Right ventricle myocardium superior (tissue), 1 donor: ENCODE measurements around the gene LRWD1. TPM values are rescaled to one million over a fixed set of nuclear protein-coding genes. Genes with fewer than 3 reads are reported as not detected.
"Not testable (repeated sequence)": the region's sequence is repeated elsewhere in the genome, so short reads cannot be mapped to it uniquely, and the experiment has no call there.

Source experiments
- ATAC-seq: fragments of 200-7000 bp; cut with Tn5 transposase; one replicate; pipeline ENCODE4 v1.9.1; 2020; ENCODE audit warnings: mild to moderate bottlenecking; ENCODE audit not compliant: poor library complexity
- DNase-seq: peaks from one replicate; pipeline ENCODE4 v3.0.0-alpha.2; 2020
- intact Hi-C: fragments of 100-400 bp; cut with DNase I; formaldehyde crosslinking; loops from one replicate; pipeline ENCODE4 v1.11.2; 2022
- total RNA-seq: library from RNA; stranded (reverse); fragmentation: NEBNext Ultra II Directional; extraction: Animal tissue kit (Norgen Biotek cat#: 25700); gene quantifications from one replicate; pipeline ENCODE4 v1.2.1, GENCODE V29; 2021
- donor health status: DM: no; HTN: yes; CAD: no; lungs with severe emphysema.

The LRWD1 gene
- total RNA-seq, 1 donor from 2014 or later: 9.7 TPM

DNA sequence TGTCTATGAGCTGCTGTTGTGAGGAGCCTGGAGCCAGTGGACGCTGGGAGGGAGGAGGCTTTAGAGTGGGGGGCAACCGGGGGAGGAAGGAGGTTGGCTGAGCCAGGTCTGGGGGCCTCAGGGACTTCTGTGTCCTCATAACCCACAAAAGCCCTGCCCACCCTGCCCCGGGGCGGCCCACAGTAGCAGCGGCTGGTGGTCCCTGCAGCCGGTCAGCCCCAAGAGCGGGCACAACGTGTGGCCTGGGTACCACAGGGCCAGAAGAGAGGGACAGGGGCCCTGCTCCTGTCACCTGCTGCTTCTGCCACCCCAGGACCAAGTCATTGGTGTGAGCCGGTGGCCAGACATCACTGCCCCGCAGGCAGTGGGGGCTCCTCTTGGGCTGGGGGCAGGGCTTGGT is 17.2 kb downstream of the LRWD1 start:
- ATAC-seq: not testable (repeated sequence)

GRCh38 chr7:102484317-102484716 is 19.5 kb downstream of the LRWD1 start:
- intact Hi-C loops, ATAC-seq: not testable (repeated sequence)

More for the DNA sequence above, 17.2 kb downstream of the LRWD1 start:
- intact Hi-C loops: not testable (repeated sequence)
- DNase-seq: peak; percentile 34

DNA sequence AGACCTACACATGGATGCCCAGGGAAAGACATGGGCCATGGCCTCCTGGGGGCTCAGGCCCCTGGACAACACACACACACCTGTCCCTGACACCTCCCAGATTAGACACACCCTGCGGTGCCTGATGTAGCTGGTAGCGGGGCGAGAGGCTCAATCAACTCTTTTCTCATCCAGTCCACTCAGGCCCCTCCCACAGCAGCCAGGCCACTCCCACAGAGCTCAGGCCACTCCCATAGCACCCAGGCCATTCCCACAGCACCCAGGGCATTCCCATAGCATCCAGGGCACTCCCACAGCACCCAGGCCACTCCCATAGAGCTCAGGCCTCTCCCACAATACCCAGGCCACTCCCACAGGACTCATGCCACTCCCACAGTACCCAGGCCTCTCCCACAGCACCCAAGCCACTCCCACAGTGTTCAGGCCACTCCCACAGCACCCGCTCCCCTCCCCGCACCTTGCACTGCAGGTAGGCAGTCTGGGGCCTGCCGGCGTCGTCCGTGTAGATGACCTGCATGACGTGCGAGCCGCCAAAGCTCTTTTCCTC is 25.8 kb downstream of the LRWD1 start:
- peak; percentile 33 for ATAC-seq
- intact Hi-C loops: not testable (repeated sequence)
- peak; percentile 60 for DNase-seq

More at GRCh38 chr7:102484317-102484716, 19.5 kb downstream of the LRWD1 start:
- DNase-seq: not testable (repeated sequence)

GRCh38 chr7:102493220-102493935 is 28.6 kb downstream of the LRWD1 start:
- DNase-seq (peak; percentile 44), ATAC-seq (peak; percentile 69)
- intact Hi-C loops: not testable (repeated sequence)

- DNase-seq: peak; percentile 46
- ATAC-seq, intact Hi-C loops: not testable (repeated sequence)
Measured at GRCh38 chr7:102494026-102494425, 29.2 kb downstream of the LRWD1 start.

DNA sequence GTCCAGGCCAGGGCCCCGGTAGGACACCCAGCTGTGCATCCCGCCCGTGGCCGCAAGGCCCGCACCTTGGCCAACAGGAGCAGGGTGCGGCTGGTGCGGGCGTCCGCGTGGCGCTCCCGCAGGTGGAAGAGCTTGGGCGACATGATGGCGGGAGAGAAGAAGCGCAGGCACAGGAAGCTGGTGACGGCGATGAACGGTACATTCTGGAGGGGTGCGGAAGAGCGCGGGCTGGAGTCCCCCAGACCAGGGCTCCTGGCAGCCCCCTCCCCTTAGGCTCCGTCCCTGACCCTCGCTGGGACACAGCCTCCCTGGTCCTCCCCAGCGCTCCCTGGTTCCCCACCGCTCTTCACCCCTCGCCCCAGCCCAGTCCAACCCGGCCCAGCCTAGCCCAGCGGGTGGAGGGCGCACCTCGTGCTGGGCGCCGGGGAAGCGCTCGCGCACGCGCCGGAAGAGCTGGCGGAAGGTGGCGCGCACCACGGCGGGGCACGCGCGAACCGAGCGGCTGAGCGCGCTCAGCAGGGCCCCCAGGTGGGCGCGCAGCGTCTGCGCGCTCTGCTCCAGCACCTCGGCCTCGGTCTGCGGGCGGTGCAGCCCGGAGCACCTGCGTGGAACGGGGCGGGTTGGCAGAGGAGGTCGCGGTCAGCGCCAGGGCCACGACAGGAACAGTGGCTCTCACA is 29.8 kb downstream of the LRWD1 start:
- DNase-seq, intact Hi-C loops: not testable (repeated sequence)
- ATAC-seq: peak; percentile 65

- intact Hi-C loops: not testable (repeated sequence)
- DNase-seq: peak; percentile 40
Measured at GRCh38 chr7:102496861-102497260, 32.1 kb downstream of the LRWD1 start.

GRCh38 chr7:102497308-102497707 is 32.5 kb downstream of the LRWD1 start:
- ATAC-seq, intact Hi-C loops: not testable (repeated sequence)
- peak; percentile 56 for DNase-seq

More at GRCh38 chr7:102496861-102497260, 32.1 kb downstream of the LRWD1 start:
- ATAC-seq: not testable (repeated sequence)

DNA sequence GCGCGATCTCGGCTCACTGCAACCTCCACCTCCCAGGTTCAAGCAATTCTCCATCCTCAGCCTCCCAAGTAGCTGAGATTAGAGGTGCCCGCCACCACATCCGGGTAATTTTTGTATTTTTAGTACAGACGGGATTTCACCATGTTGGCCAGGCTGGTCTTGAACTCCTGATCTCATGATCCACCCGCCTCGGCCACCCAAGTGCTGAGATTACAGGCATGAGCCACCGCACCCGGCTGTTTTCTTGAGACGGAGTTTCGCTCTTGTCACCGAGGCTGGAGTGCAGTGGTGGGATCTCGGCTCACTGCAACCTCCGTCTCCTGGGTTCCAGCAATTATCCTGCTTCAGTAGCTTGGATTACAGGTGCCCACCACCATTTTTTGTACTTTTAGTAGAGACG is 33.5 kb downstream of the LRWD1 start:
- DNase-seq: peak; percentile 36
- intact Hi-C loops, ATAC-seq: not testable (repeated sequence)

GRCh38 chr7:102503141-102503540 is 38.4 kb downstream of the LRWD1 start:
- DNase-seq, intact Hi-C loops: not testable (repeated sequence)
- ATAC-seq: peak; percentile 14

- ATAC-seq, intact Hi-C loops: not testable (repeated sequence)
- peak; percentile 26 for DNase-seq
Measured at GRCh38 chr7:102505298-102506185, 40.8 kb downstream of the LRWD1 start.

- not testable (repeated sequence) for ATAC-seq
Measured at GRCh38 chr7:102507410-102508088, 42.8 kb downstream of the LRWD1 start.

DNA sequence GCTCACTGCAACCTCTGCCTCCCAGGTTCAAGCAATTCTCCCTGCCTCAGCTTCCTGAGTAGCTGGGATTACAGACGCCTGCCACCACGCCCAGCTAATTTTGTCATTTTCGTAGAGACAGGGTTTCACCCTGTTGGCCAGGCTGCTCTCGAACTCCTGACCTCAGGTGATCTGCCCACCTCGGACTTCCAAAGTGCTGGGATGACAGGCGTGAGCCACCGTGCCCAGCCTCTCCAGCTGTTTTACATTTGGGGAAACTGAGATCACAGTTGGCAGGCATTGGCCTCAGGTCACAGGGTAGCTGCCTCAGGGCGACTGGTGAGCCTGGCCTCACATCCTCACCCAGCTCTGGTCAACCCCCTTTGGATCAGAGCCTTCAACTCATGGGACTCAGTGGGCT is 45.8 kb downstream of the LRWD1 start:
- intact Hi-C loops, ATAC-seq: not testable (repeated sequence)
- peak; percentile 41 for DNase-seq

More at GRCh38 chr7:102507410-102508088, 42.8 kb downstream of the LRWD1 start:
- peak; percentile 38 for DNase-seq
- intact Hi-C loops: not testable (repeated sequence)

- intact Hi-C loops: not testable (repeated sequence)
Measured at GRCh38 chr7:102511860-102512522, 47.2 kb downstream of the LRWD1 start.

DNA sequence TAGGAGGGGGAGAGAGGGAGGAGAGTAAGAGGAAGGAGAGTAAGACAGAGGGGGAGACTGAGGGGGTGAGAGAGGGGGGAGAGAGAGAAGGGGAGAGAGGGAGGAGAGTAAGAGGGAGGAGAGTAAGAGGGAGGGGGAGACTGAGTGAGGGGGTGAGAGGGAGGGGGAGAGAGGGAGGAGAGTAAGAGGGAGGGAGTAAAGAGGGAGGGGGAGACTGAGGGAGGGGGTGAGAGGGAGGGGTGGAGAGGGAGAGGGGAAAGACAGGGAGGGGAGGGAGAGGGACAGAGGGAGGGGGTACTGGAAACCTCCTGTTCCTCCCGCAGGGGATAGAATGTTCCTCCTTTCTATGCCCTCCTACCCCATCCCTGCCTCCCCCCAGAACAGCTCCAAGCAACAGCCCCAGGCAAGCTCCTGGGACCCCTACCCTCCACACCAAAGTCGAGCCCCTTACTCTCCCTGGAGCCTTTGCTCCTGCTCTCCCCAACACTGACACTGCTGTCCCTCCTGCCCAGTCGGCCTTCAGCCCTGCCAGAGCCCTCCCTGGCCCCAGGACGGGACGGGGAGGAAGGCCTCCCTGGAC is 47.9 kb downstream of the LRWD1 start:
- intact Hi-C loops: not testable (repeated sequence)
- DNase-seq (peak; percentile 53), ATAC-seq (peak; percentile 7)

More at GRCh38 chr7:102511860-102512522, 47.2 kb downstream of the LRWD1 start:
- not testable (repeated sequence) for DNase-seq
- ATAC-seq: peak; percentile 76

DNA sequence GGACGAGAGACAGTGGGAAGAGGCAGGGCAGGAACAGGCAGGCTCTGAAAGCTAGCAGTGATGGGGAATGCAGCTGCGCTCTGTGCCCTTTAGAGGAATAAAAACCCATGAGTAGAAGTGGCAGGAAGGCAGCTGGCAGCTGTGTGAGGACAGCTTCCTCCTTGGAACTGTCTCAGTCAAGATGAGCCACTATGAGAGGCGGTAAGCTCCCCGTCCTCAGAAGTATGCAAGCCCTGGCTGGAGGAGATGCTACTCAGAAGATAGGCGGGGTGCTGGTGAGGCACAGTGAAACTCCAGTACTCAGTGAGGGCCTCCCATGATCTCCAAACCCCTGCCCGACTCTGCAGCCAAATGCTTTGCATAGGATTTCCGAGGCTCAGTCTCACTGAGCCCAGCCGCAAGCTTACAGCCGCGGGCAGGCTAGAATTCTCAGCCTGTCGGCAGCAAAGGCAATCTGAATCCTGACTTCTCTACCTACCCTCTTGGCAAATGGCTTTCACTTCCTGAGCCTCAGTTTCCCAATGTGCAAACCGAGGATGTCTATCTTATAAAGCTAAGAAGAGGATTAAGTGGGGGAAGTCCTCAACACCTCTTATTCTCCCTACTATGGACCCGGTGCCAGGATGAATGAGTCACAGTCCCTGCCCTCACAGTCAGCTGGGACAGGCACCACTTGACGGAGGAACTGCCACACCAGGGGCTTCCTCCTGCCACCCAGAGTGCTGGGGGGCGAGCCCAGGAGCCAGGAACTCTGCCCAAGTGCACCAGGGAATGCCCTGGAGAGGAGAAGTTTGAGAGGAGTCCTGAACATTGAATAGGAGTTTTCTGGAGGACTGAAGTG is 50.3 kb downstream of the LRWD1 start:
- intact Hi-C loops, ATAC-seq: not testable (repeated sequence)
- DNase-seq: peak; percentile 17
